ENCODE data around the gene FAM240B. TPM values are rescaled to one million over a fixed set of nuclear protein-coding genes. Genes with fewer than 3 reads are reported as not detected.

The FAM240B gene
- total and polyA plus RNA-seq, 10 of the 15 experiments (the other 5 are each of a cell fraction or from before 2014, with no cell fraction given): not detected

GRCh38 chr9:38708759-38709158 is 11.2 kb downstream of the FAM240B start:
- no peaks in the 10 kb centered on the region for H3K9me3 ChIP-seq (replicated peaks; ENCODE audit: control insufficient read depth, insufficient read depth, low read length)
- SMC1A ChIA-PET (ENCODE audit: uncharacterized antibody, unreplicated experiment): interaction anchor here (1.2 to 4.9 kb wide), 5 partner anchors 11 to 67 kb away, joined by 4 to 27 read pairs (median 6); no protein-coding TSS in a partner anchor

More at GRCh38 chr9:38708759-38709158, 11.2 kb downstream of the FAM240B start:
- no peak overlapping the region for H3K4me2 ChIP-seq (ENCODE audit: control insufficient read depth, insufficient read depth)
- 36% methylated on average over 3 of the region's 3 CpGs for WGBS (ENCODE audit: insufficient coverage, insufficient replicate concordance, low lambda C conversion rate, missing lambda C conversion rate)
- no peak overlapping the region for H2AFZ ChIP-seq (ENCODE audit: control insufficient read depth, low read depth, low read length)
- ATAC-seq: no peak
- no peaks in the 10 kb centered on the region for H3K79me2 ChIP-seq (ENCODE audit: control insufficient read depth, insufficient read depth, low read length)
- no peaks in the 10 kb centered on the region for H4K20me1 ChIP-seq (ENCODE audit: control insufficient read depth, insufficient read depth)
- CTCF ChIA-PET: interaction anchor here (1.7 to 6.5 kb wide), 4 partner anchors 18 to 65 kb away, joined by 10 to 77 read pairs (median 18); no protein-coding TSS in a partner anchor
- FAIRE-seq: no peak
- no peak overlapping the region for H3K9ac ChIP-seq (ENCODE audit: control insufficient read depth, insufficient read depth, low read length)
- no peaks in the 10 kb centered on the region for H3K4me1 ChIP-seq (ENCODE audit: control insufficient read depth, insufficient read depth, low read length)
- intact Hi-C loops (cut with micrococcal nuclease; ENCODE audit: unreplicated experiment) (loop anchor here (5.0 kb wide), 1 partner anchor 66 kb away; no protein-coding TSS in a partner anchor), in situ Hi-C loops (cut with MboI) (loop anchor here (10.0 kb wide), 2 partner anchors 64 to 334 kb away; no protein-coding TSS in a partner anchor)
- H3K4me3 ChIP-seq: no peak overlapping the region
- DNase-seq (ENCODE audit: low read depth, low spot score): no peak
- no TSS peak for BruUV-seq (replicated peaks)
- H3K27ac ChIP-seq (ENCODE audit: control insufficient read depth, insufficient read depth): no peak overlapping the region
- H3K27me3 ChIP-seq (replicated peaks in 1 of 2; ENCODE audit: control insufficient read depth in 2 of 2, insufficient read depth in 2 of 2, low read length in 1 of 2): no peaks in the 10 kb centered on the region
- no peaks in the 10 kb centered on the region for H3K36me3 ChIP-seq (ENCODE audit: control insufficient read depth in 2 of 2, insufficient read depth in 2 of 2, low read length in 1 of 2)
- POLR2A ChIA-PET: interaction anchor here (1.7 kb wide), 1 partner anchor 36 kb away, joined by 4 read pairs; no protein-coding TSS in a partner anchor
- no peak for TF ChIP-seq DPF2 (IDR thresholded peaks at IDR 0.05)
- TF ChIP-seq BCL11A (IDR thresholded peaks at IDR 0.05; ENCODE audit: low read depth, low read length): no peak
- TF ChIP-seq MTA2 (IDR thresholded peaks at IDR 0.05; ENCODE audit: low read depth): no peak
- TF ChIP-seq KLF5 (IDR thresholded peaks at IDR 0.05; ENCODE audit: partially characterized antibody): no peak
- TF ChIP-seq, protein P1, sequence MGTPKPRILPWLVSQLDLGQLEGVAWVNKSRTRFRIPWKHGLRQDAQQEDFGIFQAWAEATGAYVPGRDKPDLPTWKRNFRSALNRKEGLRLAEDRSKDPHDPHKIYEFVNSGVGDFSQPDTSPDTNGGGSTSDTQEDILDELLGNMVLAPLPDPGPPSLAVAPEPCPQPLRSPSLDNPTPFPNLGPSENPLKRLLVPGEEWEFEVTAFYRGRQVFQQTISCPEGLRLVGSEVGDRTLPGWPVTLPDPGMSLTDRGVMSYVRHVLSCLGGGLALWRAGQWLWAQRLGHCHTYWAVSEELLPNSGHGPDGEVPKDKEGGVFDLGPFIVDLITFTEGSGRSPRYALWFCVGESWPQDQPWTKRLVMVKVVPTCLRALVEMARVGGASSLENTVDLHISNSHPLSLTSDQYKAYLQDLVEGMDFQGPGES (IDR thresholded peaks at IDR 0.05): no peak
- no peak for TF ChIP-seq MYC (IDR thresholded peaks at IDR 0.05; ENCODE audit: insufficient read depth, insufficient read length, insufficient replicate concordance, low read length, severe bottlenecking)
- TF ChIP-seq SIX5 (IDR thresholded peaks at IDR 0.05; ENCODE audit: low read depth, low read length, severe bottlenecking): no peak
- TF ChIP-seq CEBPZ (IDR thresholded peaks at IDR 0.05; ENCODE audit: low read depth, low read length): no peak
- no peak for TF ChIP-seq IKZF2 (IDR thresholded peaks at IDR 0.05)
- no peak for TF ChIP-seq NR2F1 (conservative IDR thresholded peaks at IDR 0.05)
- no peak for TF ChIP-seq USF2 (IDR thresholded peaks at IDR 0.05; ENCODE audit: borderline replicate concordance, low read depth, low read length)
- TF ChIP-seq, protein P2, sequence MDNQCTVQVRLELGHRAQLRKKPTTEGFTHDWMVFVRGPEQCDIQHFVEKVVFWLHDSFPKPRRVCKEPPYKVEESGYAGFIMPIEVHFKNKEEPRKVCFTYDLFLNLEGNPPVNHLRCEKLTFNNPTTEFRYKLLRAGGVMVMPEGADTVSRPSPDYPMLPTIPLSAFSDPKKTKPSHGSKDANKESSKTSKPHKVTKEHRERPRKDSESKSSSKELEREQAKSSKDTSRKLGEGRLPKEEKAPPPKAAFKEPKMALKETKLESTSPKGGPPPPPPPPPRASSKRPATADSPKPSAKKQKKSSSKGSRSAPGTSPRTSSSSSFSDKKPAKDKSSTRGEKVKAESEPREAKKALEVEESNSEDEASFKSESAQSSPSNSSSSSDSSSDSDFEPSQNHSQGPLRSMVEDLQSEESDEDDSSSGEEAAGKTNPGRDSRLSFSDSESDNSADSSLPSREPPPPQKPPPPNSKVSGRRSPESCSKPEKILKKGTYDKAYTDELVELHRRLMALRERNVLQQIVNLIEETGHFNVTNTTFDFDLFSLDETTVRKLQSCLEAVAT (IDR thresholded peaks at IDR 0.05): no peak
- TF ChIP-seq PAX5 (IDR thresholded peaks at IDR 0.05; ENCODE audit: borderline replicate concordance, low read depth, low read length): no peak
- no peak for TF ChIP-seq BHLHE40 (IDR thresholded peaks at IDR 0.05; ENCODE audit: borderline replicate concordance in 1 of 2, low read depth in 2 of 2, low read length in 1 of 2)
- RAD21 ChIA-PET (ENCODE audit: unreplicated experiment): interaction anchor here (1.1 to 2.7 kb wide), 3 partner anchors 37 to 65 kb away, joined by 3 to 16 read pairs (median 14); no protein-coding TSS in a partner anchor
